ENCODE measurements around the gene METTL24.
"Not testable (repeated sequence)": the region's sequence is repeated elsewhere in the genome, so short reads cannot be mapped to it uniquely, and the experiment has no call there.

Gene METTL24

DNA sequence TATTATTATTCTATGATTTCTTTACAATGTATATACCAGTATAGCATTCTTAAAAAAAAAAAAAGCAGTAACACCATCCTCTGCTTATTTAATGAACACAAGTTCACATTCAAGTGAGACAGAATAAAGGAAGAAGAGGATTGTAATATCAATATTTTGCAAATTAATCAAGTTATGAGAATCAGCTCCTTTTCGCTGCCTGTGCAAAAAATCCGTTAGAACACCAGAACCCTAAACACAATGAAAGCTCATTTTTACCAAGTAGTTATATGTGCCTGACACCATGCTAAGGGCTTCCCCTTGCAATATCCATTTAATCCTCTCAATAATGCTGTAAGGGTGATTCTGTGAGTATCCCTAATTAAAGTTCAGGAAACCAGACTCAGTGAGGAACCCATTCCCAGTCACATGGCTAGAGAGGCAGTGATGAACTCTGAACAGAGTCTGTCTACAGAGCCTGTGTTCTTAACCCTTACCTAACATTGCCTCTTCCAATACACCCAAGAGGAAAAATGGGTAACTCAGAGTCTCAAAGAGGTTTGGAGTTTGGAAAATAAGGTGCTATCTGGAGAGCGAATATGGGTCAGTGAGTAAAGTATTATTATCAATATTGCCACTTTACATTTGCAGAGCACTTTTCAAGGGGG, 111.1 kb downstream of the METTL24 start:
- DNase-seq (ENCODE audit: low read depth): no peak
- TF ChIP-seq, protein P1, sequence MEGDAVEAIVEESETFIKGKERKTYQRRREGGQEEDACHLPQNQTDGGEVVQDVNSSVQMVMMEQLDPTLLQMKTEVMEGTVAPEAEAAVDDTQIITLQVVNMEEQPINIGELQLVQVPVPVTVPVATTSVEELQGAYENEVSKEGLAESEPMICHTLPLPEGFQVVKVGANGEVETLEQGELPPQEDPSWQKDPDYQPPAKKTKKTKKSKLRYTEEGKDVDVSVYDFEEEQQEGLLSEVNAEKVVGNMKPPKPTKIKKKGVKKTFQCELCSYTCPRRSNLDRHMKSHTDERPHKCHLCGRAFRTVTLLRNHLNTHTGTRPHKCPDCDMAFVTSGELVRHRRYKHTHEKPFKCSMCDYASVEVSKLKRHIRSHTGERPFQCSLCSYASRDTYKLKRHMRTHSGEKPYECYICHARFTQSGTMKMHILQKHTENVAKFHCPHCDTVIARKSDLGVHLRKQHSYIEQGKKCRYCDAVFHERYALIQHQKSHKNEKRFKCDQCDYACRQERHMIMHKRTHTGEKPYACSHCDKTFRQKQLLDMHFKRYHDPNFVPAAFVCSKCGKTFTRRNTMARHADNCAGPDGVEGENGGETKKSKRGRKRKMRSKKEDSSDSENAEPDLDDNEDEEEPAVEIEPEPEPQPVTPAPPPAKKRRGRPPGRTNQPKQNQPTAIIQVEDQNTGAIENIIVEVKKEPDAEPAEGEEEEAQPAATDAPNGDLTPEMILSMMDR (conservative IDR thresholded peaks at IDR 0.05; ENCODE audit: control insufficient read depth, insufficient read depth, low read depth, low read length): no peak
- H3K4me3 ChIP-seq (ENCODE audit: control insufficient read depth, low read depth, low read length): no peak overlapping the region

DNA sequence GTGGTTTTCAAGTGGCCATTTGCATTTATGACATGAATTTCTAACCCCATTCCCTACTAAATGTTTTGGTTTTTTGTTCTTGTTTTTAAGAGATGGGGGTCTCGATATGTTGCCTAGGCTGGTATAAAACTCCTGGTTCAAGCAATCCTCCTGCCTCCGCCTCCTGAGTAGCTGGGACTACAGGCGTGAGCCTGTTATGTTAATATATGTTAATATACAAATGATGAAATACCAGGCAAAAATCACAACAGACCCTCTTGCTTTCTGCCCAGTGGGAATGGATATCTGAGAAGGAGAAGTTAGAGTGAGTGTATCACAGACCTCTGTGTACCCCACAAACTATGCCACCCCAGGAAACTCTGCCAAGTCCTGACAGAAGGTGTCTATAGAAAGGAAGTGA, 111.8 kb downstream of the METTL24 start:
- H3K4me3 ChIP-seq (ENCODE audit: control insufficient read depth, low read depth, low read length): no peak overlapping the region
- DNase-seq (ENCODE audit: low read depth): no peak
- TF ChIP-seq, protein P1 (conservative IDR thresholded peaks at IDR 0.05; ENCODE audit: control insufficient read depth, insufficient read depth, low read depth, low read length): no peak

DNA sequence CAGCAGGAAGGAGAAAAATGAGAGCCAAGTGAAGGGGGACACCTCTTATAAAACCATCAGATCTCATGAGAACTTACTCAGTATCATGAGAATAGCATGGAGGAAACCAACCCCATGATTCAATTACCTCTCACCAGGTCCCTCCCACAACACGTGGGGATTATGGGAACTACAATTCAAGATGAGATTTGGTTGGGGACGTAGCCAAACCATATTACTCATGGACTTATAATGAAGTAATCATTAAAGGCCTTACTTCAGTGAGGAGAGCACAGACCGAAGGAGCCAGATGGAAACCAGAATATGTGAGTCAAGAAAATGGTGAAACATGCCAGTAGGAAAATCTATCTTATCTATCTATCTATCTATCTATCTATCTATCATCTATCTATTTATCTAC, 113.5 kb downstream of the METTL24 start:
- DNase-seq (ENCODE audit: low read depth): peak; percentile 77
- H3K4me3 ChIP-seq (ENCODE audit: control insufficient read depth, low read depth, low read length): not testable (repeated sequence)

DNA sequence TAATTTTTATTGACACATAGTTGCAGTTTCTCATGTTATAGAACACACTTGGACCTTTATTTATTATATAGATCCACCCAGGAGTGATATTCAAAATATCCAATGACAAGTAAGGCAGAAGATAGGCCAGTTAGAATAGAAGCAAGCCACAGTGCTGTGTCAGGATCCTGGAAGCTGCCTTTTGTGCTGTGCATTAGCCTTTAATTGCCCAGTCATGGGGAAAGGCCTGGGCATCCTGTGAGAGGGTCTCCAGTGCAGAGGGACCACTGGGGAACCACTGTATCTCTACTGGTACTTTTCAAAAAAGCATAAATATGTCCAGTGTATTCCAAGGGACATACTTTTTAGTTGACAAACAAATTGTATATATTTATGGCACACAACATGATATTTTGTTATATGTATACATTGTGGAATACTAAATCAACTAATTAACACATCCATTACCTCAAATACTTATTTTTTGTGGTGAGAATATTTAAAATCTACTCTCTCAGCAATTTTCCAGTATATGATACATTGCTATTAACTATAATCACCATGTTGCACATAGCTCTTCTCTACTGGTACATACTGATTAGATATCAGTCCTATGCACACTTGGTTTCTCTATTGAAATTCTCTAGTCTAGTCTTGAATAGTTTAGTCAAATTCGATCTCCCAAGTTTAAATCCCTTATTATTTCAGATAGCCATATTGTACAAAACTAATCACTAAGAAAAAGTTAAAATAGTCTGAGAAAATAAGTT, 118.4 kb downstream of the METTL24 start:
- no peak overlapping the region for H3K4me3 ChIP-seq (ENCODE audit: control insufficient read depth, low read depth, low read length)
- no peak for DNase-seq (ENCODE audit: low read depth)
- TF ChIP-seq, protein P1 (conservative IDR thresholded peaks at IDR 0.05; ENCODE audit: control insufficient read depth, insufficient read depth, low read depth, low read length): no peak

DNA sequence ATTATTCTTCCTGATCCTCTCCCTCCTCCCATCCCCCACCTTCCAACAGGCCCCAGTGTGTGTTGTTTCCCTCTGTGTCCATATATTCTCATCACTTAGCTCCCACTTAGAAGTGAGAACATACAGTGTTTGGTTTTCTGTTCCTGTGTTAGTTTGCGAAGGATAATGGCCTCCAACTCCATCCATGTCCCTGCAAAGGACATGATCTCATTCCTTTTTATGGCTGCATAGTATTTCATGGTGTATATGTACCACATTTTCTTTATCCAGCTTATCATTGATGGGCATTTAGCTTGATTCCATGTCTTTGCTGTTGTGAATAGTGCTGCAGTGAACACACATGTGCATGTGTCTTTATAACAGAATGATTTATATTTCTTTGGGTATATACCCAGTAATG, 122.1 kb downstream of the METTL24 start:
- H3K4me3 ChIP-seq (ENCODE audit: control insufficient read depth, low read depth, low read length); DNase-seq (ENCODE audit: low read depth): not testable (repeated sequence)

DNA sequence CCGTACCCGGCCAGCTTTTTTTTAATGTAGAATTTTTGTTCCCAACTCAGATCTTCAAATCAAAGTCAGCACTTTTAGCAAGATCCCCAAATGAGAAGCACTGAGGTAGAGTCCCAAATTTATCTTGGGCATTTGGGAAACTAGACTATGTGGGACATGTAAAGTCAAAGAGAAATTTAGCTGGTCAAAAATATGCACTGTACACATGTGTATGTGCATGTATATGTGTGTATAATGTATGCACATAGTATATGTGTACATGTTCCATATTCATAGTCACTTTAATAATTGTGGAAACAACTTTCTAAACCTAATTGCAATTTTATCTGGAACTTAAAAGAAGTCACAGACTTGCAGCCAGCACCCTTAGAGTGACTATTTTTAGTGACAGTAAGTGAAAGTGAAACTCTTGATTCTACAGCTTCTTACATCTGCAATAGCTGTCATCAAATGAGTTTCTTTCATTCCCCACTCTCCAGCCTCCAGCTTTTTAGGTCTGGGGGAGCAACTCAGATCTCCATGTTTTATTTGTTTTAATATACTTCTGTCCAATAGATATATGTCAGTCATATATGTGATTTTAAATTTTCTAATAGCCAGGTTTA, 124.3 kb downstream of the METTL24 start:
- H3K4me3 ChIP-seq (ENCODE audit: control insufficient read depth, low read depth, low read length): no peak overlapping the region
- peak; percentile 18 for DNase-seq (ENCODE audit: low read depth)
- TF ChIP-seq, protein P1 (conservative IDR thresholded peaks at IDR 0.05; ENCODE audit: control insufficient read depth, insufficient read depth, low read depth, low read length): no peak

DNA sequence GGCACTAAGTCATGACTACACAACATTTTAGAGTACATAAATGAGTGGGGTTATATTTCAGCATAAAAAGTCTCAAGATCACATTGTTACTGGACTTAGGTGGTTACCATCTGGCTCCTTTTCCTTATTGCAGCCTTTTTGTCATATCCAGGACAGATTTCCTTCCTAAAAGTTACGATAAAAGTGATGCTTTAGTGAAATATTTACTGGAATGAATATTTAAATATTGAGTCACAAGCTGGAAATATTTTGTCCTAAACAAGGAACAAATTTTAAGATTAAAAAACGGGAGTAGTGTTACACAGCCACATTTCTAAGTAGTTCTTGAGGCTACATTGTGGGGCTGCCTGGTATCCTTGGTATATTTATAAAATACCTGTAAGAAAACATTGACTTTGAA, 125.7 kb downstream of the METTL24 start:
- TF ChIP-seq, protein P1 (conservative IDR thresholded peaks at IDR 0.05; ENCODE audit: control insufficient read depth, insufficient read depth, low read depth, low read length): no peak
- no peak overlapping the region for H3K4me3 ChIP-seq (ENCODE audit: control insufficient read depth, low read depth, low read length)
- DNase-seq (ENCODE audit: low read depth): peak; percentile 53
